Kidney epithelial cell (primary cell): Measurements from ENCODE around the gene ANKRD33B. TPM values are rescaled to one million over a fixed set of nuclear protein-coding genes. Genes with fewer than 3 reads are reported as not detected.

Experiments used
- DNase-seq: peaks from one replicate; pipeline ENCODE4 v3.0.0-alpha.2; 2010; ENCODE audit warnings: low read depth
- H3K27me3 ChIP-seq: 2 replicates; pipeline ENCODE4 v1.6.0; 2011; ENCODE audit warnings: low read length; ENCODE audit not compliant: control insufficient read depth, insufficient read depth
- H3K36me3 ChIP-seq: 2 replicates; pipeline ENCODE4 v1.5.1; 2011; ENCODE audit warnings: low read length; ENCODE audit not compliant: control insufficient read depth, insufficient read depth
- H3K4me3 ChIP-seq: 2 replicates; pipeline ENCODE4 v1.5.1; 2011; ENCODE audit warnings: low read depth, mild to moderate bottlenecking, control low read depth, low read length
- total RNA-seq: library from RNA; depleted of rRNA; stranded (reverse); fragments of >200 nt; gene quantifications from 2 replicates; pipeline ENCODE4 v1.2.3, GENCODE V29; 2015
- TF ChIP-seq, protein P1 (sequence below): IDR thresholded peaks from 2 replicates; pipeline ENCODE4 v1.5.1; 2011; ENCODE audit warnings: mild to moderate bottlenecking, moderate library complexity, low read length, control low read depth, inconsistent platforms; ENCODE audit not compliant: insufficient read depth, poor library complexity, severe bottlenecking

Gene ANKRD33B
- total RNA-seq, 1 donor from 2014 or later: 5.0 TPM

DNA sequence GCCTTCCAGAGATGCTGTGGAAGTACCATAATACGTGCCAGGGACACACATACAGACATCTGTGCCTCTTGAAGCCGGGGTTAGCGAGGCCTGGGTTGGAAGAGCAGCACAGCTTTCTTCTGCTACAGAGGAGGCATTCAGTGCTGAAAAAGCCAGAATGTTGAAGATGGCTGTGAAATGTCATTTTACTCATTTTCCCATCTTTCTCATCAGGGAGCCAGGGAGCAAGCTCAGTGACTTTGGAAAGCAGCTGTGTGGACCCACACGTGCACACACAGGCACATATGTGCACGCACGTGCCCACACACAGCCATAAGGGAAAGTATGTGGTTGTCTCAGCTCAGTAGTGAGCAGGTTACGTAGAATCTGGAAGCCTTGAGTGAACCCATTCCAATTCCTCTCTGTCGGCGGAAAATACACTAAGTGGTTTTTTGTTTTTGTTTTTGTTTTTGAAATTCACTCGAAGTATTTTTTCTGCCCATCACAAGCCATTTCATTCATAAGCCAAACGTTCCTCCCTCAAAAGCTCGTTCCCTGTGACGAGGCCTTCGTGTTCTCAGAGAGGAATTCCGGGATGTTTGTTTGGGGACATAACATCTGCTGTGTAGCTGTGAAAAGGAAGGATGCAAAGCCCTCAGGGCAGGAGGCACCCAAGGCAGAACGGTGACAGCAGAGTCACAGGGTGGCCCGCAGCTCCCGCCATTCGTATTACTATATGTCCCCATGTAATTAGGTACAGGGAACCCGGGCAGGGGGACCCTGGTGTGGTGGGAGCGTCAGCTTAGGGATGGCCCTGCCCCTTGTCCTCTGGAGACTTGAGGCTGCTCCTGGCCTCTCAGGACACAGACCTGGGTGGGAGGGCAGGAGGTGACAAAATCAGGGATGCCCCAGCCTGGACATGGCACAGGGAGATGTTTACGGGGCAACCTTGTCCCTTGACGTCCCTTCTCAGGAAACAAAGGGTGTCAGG, 29.0 kb upstream of the ANKRD33B start:
- H3K36me3 ChIP-seq: no peaks in the 10 kb centered on the region
- H3K4me3 ChIP-seq: no peak overlapping the region
- H3K27me3 ChIP-seq: peaks cover 5% of the 10 kb centered on the region
- no peak for DNase-seq
- TF ChIP-seq, protein P1, sequence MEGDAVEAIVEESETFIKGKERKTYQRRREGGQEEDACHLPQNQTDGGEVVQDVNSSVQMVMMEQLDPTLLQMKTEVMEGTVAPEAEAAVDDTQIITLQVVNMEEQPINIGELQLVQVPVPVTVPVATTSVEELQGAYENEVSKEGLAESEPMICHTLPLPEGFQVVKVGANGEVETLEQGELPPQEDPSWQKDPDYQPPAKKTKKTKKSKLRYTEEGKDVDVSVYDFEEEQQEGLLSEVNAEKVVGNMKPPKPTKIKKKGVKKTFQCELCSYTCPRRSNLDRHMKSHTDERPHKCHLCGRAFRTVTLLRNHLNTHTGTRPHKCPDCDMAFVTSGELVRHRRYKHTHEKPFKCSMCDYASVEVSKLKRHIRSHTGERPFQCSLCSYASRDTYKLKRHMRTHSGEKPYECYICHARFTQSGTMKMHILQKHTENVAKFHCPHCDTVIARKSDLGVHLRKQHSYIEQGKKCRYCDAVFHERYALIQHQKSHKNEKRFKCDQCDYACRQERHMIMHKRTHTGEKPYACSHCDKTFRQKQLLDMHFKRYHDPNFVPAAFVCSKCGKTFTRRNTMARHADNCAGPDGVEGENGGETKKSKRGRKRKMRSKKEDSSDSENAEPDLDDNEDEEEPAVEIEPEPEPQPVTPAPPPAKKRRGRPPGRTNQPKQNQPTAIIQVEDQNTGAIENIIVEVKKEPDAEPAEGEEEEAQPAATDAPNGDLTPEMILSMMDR: no peak

DNA sequence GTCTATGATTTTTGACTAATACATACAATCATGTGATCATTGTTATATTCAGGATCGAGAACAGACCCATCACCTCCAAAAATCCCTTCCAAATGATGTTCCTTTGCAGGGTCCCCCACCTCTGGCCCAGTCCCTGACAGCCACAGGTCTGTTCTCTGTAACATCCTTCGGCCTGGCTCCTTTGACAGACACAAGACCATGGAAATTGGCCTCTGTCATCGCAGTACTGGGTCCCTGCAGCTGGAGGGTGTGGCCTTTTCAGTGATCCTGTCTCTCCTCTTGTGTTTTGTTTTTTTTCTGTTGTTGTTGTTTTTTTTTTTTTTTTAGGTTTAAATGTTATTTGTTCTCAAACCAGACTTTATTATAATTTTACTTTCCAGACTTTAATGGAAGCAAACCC, 27.4 kb upstream of the ANKRD33B start:
- DNase-seq: no peak
- Histone ChIP-seq H3K27me3 (peaks cover 5% of the 10 kb centered on the region), H3K36me3 (no peaks in the 10 kb centered on the region), H3K4me3 (no peak overlapping the region)
- TF ChIP-seq, protein P1: no peak

DNA sequence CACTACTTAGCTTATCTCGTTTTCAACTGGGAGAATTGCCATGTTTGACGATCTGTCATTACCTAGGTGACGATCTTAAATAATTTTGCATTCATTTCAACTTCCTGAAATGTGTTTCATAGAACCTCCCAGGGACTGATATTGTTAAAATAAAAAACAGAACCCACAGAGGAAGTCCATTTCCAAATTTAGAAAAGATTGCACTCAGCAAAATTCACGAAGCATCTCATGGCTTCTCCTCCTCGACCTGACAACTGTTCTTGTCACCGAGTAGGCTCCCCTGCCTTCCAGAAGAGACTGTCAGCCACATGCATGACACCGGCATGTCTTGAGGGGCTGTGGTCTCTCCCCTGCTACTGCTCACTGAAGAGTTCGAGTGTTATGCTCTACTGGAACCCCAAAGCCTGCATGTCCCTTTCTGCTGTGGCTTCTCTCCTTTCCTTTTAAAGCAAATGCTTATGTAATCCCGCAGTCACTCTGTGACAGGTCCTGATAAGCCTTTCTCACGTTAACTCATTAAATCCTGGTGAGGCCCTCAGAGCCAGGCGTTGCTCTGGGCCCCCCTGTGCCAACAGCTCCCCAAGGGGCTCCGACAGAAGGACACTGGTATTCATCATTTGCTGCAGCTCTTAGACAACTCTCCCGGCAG, 26.8 kb upstream of the ANKRD33B start:
- Histone ChIP-seq H3K4me3 (no peak overlapping the region), H3K36me3 (no peaks in the 10 kb centered on the region), H3K27me3 (peaks cover 5% of the 10 kb centered on the region)
- TF ChIP-seq, protein P1: no peak
- DNase-seq: no peak

DNA sequence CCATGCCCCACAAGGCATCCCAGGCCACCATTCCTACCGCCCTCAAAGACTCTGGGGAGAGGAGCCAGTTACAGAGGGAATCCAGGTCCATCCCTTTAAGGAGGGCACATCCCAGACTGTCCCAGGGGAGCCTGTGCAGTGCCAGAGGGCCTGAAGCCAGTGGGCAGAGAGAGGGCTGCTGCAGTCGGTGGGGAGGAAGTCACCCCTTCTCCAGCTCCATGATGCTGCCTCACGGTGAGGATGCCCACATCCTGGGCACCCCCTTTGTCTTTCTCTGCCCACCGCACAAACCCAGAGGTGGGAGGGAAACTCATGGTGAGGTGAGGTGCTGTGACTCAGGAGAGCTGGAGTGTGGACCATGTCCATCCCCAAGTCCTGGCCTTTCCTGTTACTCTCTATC, 26.2 kb upstream of the ANKRD33B start:
- Histone ChIP-seq H3K36me3 (no peaks in the 10 kb centered on the region), H3K27me3 (peaks cover 5% of the 10 kb centered on the region), H3K4me3 (no peak overlapping the region)
- no peak for DNase-seq
- TF ChIP-seq, protein P1: no peak

DNA sequence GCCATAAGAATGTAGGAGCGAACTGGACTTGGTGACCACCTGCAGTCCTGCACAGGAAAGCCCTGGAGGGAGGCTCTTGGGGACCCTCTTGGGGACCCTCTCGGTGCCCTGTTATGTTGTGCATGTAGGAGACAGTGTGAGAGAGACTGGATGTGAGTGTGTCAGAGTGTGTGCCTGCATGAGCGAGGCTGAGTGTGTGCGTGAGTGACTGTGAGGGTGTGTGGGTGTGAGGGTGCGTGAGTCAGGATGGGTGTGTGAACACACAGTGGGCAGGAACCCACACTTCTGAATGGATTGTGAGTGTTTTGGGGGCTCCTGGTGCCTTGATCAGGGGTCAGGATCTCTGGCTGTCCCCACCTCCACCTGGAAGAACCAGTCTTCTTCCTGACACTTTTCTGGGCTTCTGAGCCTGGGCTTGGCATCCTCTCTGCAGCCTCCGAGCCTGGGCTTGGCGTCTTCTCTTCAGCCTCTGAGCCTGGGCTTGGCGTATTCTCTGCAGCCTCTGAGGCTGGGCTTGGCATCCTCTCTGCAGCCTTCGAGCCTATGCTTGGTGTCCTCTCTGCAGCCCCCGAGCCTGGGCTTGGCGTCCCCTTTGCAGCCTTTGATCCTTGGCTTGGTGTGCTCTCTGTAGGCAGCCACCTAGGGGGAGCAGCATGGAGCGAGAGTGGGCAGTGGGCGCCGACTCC, 25.6 kb upstream of the ANKRD33B start:
- TF ChIP-seq, protein P1: no peak
- no peaks in the 10 kb centered on the region for H3K36me3 ChIP-seq
- DNase-seq: no peak
- no peak overlapping the region for H3K4me3 ChIP-seq
- peaks cover 5% of the 10 kb centered on the region for H3K27me3 ChIP-seq
